Thoracic aorta (tissue), 2 donors: ENCODE data around the gene HMG20B. TPM values are rescaled to one million over a fixed set of nuclear protein-coding genes. Genes with fewer than 3 reads are reported as not detected.
A peak's percentile ranks its signal among the peaks of the same experiment; 100 is the strongest.
"Not testable (repeated sequence)": the region's sequence is repeated elsewhere in the genome, so short reads cannot be mapped to it uniquely, and the experiment has no call there.

Experiments
- ATAC-seq: fragments of 150-250 bp; one replicate; pipeline ENCODE4 v1.8.0; 2017; ENCODE audit warnings: low read depth; ENCODE audit not compliant: insufficient number of reproducible peaks, low FRiP score
- DNase-seq: peaks from one replicate; pipeline ENCODE4 v3.0.0-alpha.2; 2020; ENCODE audit warnings: low spot score
- H3K27ac ChIP-seq, 2 donors: fragments of 200-600 bp; sonication (generic); 1 replicate in 1 of 2; 2 replicates in 1 of 2; pipeline ENCODE4 v1.5.1; 2016; ENCODE audit warnings: mild to moderate bottlenecking in 2 of 2, moderate library complexity in 2 of 2
- H3K27me3 ChIP-seq: fragments of 200-600 bp; sonication (generic); replicated peaks from 2 replicates; pipeline ENCODE4 v1.6.0; 2016; ENCODE audit warnings: mild to moderate bottlenecking; ENCODE audit not compliant: insufficient read depth
- H3K36me3 ChIP-seq: fragments of 200-600 bp; sonication (generic); one replicate; pipeline ENCODE4 v1.5.1; 2016
- H3K4me1 ChIP-seq, 2 donors: fragments of 200-600 bp; sonication (generic); 1 replicate in 1 of 2; 2 replicates in 1 of 2; pipeline versions ENCODE4 v1.5.1 to v1.6.0; 2016; ENCODE audit warnings: low read depth in 2 of 2, mild to moderate bottlenecking in 1 of 2; ENCODE audit not compliant: control insufficient read depth in 1 of 2
- H3K4me3 ChIP-seq: fragments of 200-600 bp; sonication (generic); 2 replicates; pipeline ENCODE4 v1.5.1; 2016; ENCODE audit warnings: mild to moderate bottlenecking
- H3K9me3 ChIP-seq: fragments of 200-600 bp; sonication (generic); 2 replicates; pipeline ENCODE4 v1.5.1; 2016
- CTCF ChIP-seq: fragments of 200-600 bp; sonication (generic); IDR thresholded peaks from one replicate; pipeline ENCODE4 v1.5.1; 2019; ENCODE audit warnings: antibody characterized with exemption
- total RNA-seq, 2 donors: library from RNA; depleted of rRNA; stranded (reverse); fragments of >200 nt; gene quantifications; one replicate each; pipeline versions ENCODE4 v1.1.0 to v1.2.3, GENCODE V29; 2016

The HMG20B gene
- total RNA-seq, 2 donors from 2014 or later = 90.8 to 120 TPM

- Histone ChIP-seq H3K4me3 (no peak overlapping the region), H3K27me3 (no peaks in the 10 kb centered on the region), H3K36me3 (no peaks in the 10 kb centered on the region), H3K27ac (peak overlapping the region; percentile 9 to 15), H3K9me3 (no peaks in the 10 kb centered on the region), H3K4me1 (peaks cover 6 to 22% of the 10 kb centered on the region in 2 donors)
- DNase-seq (no peak), ATAC-seq (no peak)
- no peak for TF ChIP-seq CTCF
These were observed 7.6 kb downstream of the HMG20B start for GRCh38 chr19:3580156-3580934.

DNA sequence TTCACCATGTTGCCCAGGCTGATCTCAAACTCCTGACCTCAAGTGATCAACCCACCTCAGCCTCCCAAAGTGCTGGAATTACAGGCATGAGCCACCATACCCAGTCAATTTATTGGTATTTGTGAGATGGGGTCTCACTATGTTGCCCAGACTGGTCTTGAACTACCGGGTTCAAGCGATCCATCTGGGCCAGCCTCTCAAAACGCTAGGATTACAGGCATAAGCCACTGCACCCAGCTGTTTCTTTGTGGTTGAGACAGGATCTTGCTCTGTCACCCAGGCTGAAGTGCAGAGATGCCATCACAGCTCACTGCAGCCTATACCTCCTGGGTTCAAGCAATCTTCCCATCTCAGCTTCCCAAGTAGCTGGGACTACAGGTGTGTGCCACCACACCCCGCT is 9.0 kb downstream of the HMG20B start:
- H3K36me3 ChIP-seq, H3K27ac ChIP-seq, H3K4me3 ChIP-seq, DNase-seq, H3K27me3 ChIP-seq, H3K9me3 ChIP-seq, ATAC-seq: not testable (repeated sequence)
- peaks cover 0 to 25% of the 10 kb centered on the region in 2 donors for H3K4me1 ChIP-seq

- not testable (repeated sequence) for H3K27ac ChIP-seq, H3K36me3 ChIP-seq, ATAC-seq, H3K9me3 ChIP-seq, H3K27me3 ChIP-seq, H3K4me3 ChIP-seq, DNase-seq
- peaks cover 0 to 30% of the 10 kb centered on the region in 2 donors for H3K4me1 ChIP-seq
These were observed 11.5 kb downstream of the HMG20B start for GRCh38 chr19:3584036-3584802.

DNA sequence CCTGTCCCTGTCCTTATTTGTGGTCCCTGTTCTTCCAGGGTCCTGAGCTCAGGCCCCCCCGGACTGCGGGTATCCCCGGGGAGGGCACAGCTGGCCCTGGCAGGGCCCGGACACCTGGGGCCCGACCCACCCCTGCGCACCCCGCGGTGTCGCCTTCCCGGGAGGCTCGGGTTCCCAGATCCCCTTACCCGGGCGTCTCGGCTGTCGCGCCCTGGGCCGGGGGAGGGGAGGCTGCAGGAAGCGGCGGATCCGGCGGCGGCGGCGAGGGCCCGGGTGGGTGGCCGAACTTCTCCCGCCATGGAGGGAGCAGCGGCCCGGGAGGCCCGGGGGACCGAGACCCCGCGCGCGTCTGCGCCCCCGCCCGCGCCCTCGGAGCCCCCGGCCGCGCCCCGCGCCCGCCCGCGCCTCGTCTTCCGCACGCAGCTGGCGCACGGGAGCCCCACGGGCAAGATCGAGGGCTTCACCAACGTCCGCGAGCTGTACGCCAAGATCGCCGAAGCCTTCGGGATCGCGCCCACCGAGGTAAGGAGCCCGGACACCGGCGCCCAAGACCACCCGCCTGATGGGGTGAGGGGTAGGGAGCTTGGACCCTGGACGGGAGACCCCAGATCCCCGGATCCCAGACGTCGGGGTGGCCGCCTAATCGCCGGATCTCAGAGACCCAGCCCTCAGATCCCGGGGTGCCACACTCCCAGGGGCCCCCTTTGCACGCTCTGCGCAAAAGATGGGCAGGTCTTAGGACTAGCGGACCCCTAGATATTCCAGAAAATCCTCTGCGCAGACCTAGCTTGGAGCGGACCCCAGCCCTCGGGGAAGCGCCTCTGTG is 12.8 kb downstream of the HMG20B start, which contains the start of gene GIPC3:
Gene GIPC3 (plus strand): TSS at position 178 of the 826 bp plus-strand sequence. CDS start 120 bp downstream, at position 298.
- DNase-seq = no peak
- Histone ChIP-seq H3K4me3 (peak within 1 kb of the TSS; percentile 57), H3K36me3 (no peaks in the 10 kb centered on the region), H3K27ac (no peak within 1 kb of the TSS), H3K27me3 (no peaks in the 10 kb centered on the region), H3K9me3 (no peaks in the 10 kb centered on the region), H3K4me1 (peaks cover 0 to 24% of the 10 kb centered on the region in 2 donors)
- no peak for TF ChIP-seq CTCF
- ATAC-seq = no peak

DNA sequence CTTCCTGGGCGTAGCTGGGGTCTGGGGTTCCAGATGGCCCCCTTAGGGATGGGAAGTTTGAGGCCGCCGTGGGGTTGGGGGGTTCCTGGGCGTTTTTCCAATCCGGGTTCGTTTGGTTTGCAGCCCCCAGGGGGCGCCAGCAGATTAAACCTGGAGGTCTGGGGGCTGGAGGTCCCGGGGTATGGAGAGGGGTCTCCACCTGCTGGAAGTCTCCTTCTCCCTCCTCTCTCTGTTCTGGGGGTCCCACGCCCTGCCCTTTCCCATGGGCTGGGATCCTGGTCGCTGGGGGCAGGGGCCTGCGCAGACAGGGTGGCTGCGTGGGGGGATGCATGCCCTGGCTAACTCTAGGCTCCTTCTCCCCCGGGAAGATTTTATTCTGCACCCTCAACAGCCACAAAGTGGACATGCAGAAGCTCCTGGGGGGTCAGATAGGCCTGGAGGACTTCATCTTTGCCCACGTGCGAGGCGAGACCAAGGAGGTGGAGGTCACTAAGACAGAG is 13.4 kb downstream of the HMG20B start:
- ATAC-seq = no peak
- Histone ChIP-seq H3K27ac (no peak overlapping the region), H3K4me3 (peak overlapping the region; percentile 57)

More for the DNA sequence above, 13.4 kb downstream of the HMG20B start:
- H3K36me3 ChIP-seq = no peaks in the 10 kb centered on the region
- peak; percentile 68 for TF ChIP-seq CTCF
- DNase-seq = no peak
- no peaks in the 10 kb centered on the region for H3K27me3 ChIP-seq
- H3K9me3 ChIP-seq = no peaks in the 10 kb centered on the region
- peaks cover 0 to 22% of the 10 kb centered on the region in 2 donors for H3K4me1 ChIP-seq
